ENCODE data around the gene BTD.

BTD gene

DNA sequence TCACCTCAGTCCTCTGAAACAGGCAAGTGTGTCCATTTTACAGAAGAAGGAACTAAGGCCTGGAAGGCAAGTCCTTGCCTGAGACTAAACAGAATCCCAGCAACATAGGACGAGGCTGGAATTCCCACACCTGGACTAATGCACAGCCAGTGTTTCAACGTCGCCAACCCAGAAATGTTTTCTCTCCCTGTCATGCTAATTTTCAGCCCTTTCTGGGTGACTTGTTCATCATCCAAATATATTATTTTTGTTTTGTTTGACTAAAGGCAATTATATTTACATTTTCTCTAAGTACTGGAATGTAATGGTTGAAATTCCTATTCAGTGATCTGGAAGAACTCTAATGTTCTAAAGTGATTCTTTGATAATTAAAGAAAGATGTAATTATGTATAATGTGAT lies 51.8 kb downstream of the BTD start:
- H3K4me3 ChIP-seq (ENCODE audit: low read length), result no peak overlapping the region
- peak; percentile 44 for DNase-seq (ENCODE audit: low read depth)
- TF ChIP-seq, protein P1, sequence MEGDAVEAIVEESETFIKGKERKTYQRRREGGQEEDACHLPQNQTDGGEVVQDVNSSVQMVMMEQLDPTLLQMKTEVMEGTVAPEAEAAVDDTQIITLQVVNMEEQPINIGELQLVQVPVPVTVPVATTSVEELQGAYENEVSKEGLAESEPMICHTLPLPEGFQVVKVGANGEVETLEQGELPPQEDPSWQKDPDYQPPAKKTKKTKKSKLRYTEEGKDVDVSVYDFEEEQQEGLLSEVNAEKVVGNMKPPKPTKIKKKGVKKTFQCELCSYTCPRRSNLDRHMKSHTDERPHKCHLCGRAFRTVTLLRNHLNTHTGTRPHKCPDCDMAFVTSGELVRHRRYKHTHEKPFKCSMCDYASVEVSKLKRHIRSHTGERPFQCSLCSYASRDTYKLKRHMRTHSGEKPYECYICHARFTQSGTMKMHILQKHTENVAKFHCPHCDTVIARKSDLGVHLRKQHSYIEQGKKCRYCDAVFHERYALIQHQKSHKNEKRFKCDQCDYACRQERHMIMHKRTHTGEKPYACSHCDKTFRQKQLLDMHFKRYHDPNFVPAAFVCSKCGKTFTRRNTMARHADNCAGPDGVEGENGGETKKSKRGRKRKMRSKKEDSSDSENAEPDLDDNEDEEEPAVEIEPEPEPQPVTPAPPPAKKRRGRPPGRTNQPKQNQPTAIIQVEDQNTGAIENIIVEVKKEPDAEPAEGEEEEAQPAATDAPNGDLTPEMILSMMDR (conservative IDR thresholded peaks at IDR 0.05; ENCODE audit: low read length), result no peak

DNA sequence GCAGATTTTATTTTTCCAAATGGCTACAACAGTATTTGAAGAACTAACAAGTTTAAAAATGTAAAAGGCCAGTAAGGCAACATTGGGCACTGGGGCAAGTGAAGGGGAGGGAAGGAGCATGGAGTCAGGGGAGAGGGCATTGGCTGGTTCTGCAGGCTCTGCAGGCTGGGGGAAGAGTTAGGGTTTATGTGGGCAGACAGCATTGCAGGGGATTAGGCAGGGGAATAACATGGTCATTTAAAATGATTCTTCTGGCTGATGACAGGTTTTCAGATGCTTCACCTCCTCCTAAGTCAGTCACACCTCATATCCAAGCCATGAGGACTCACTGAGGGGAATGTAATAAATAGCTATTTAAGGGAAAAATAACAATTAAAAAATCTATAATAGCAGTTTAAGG lies 52.6 kb downstream of the BTD start:
- DNase-seq (ENCODE audit: low read depth), result no peak
- TF ChIP-seq, protein P1 (conservative IDR thresholded peaks at IDR 0.05; ENCODE audit: low read length), result no peak
- H3K4me3 ChIP-seq (ENCODE audit: low read length), result no peak overlapping the region

DNA sequence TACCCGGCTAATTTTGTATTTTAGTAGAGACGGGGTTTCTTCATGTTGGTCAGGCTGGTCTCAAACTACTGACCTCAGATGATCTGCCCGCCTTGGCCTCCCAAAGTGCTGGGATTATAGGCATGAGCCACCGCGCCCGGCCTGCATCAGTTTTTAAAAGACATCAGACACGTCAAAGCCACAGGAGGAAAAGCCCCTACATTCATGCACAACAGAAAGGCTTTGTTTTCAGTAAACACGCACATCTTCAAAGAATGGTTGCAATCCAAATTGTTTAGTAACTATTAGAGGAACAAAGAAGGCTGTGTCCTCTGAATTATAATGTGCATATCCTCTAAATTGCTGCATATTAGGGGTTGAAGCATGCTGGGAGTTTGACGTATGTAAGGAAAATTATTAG lies 53.3 kb downstream of the BTD start:
- DNase-seq (ENCODE audit: low read depth), result no peak
- no peak overlapping the region for H3K4me3 ChIP-seq (ENCODE audit: low read length)
- TF ChIP-seq, protein P1 (conservative IDR thresholded peaks at IDR 0.05; ENCODE audit: low read length), result no peak

DNA sequence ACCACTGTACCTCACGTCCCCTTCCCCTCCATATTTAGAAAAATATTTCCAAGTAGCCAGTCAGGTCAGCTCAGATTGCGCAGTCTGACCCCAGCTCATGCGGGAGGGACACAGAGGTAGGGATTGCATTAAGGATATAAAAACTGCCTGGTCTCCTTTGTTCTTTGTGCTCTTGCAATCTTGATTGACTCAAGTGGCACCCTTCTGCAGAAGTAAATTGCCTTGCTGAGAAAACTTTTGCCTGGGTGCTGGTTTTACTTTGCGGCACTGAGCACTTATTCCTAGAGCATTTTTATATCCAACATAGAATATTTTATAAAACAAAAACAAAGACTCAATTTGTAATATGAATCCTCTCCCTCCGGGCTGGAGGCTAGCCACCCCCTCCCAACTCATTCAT lies 54.8 kb downstream of the BTD start:
- no peak for DNase-seq (ENCODE audit: low read depth)
- H3K4me3 ChIP-seq (ENCODE audit: low read length), result no peak overlapping the region
- TF ChIP-seq, protein P1 (conservative IDR thresholded peaks at IDR 0.05; ENCODE audit: low read length), result no peak

DNA sequence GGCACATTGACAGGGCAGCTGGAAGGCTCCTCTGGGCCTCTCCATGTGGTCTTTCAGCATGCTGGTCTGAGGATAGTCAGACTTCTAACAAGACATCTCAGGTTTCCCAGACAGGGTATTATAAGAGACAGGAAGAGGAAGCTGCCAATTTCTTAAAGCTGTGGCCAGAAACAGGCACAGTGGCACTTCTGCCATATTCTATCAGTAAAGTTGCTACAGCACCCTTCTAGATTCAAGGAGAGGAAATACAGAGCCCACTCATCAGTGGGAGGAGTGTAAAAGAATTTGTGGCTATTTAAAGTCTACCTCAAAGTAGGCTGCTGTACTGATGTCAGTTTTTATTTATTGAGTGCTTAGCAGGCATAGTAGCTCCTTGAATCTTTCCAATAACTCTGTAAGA lies 55.5 kb downstream of the BTD start:
- TF ChIP-seq, protein P1 (conservative IDR thresholded peaks at IDR 0.05; ENCODE audit: low read length), result no peak
- no peak overlapping the region for H3K4me3 ChIP-seq (ENCODE audit: low read length)
- no peak for DNase-seq (ENCODE audit: low read depth)

DNA sequence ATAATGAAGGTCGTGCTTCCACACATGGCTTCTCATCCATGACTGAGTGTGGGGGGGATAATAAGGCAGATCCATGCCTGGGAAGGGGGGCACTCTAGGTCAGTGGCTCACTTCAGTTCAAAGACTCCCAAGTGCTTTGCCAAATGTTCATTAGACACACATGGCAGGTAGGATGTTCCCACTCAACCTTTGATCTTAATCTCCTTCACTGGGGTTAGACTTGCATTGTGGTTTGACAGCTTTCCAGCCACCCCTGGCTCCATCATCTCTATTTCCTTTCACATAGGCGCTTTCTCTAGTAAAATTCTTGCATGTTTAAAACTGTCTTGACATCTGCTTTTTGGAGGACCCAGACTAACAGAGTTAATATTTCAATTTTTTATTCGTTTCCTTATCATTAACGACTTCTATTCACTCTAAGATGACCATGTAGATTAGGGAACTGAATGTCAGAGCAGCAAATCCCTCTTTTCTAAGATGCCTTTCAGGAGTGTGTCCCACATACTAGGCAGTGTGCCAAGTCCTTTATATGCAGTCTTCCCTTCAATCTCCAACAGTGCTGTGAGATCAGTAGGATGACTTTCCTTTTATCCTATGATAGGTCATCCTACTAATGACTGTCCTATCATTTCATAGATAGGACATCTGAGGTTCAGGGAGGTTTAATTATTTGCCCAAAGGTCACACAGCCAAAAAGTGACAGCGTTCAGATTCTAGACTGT lies 57.9 kb downstream of the BTD start:
- TF ChIP-seq, protein P1 (conservative IDR thresholded peaks at IDR 0.05; ENCODE audit: low read length), result no peak
- H3K4me3 ChIP-seq (ENCODE audit: low read length), result no peak overlapping the region
- peak; percentile 24 for DNase-seq (ENCODE audit: low read depth)

Data from AG10803 (cell line).